Measurements from ENCODE around the gene WWOX. TPM values are rescaled to one million over a fixed set of nuclear protein-coding genes. Genes with fewer than 3 reads are reported as not detected.

WWOX gene
- total RNA-seq, 1 donor from 2014 or later = 8.9 TPM

DNA sequence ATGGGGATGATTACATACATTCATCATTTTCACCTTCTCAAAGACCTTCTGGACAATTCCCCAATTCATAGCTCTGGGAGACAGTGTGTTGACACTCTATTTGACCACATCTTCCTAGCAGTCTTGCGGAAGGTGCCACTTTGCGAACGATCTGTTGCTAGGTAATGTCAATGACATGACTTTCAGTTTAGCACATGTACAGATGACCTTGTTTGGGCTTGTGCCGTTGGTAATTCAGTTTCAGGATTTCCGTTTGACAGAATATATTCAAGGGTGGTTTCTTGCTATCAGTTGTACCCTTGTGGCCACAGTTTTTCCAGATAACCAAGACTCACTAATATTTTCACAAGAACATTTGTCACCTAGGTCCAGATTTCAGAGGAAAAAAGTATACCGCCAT is 478.2 kb downstream of the WWOX start:
- no peaks in the 10 kb centered on the region for H3K36me3 ChIP-seq
- no peaks in the 10 kb centered on the region for H3K4me1 ChIP-seq
- H3K4me3 ChIP-seq = no peak overlapping the region
- intact Hi-C loops (cut with micrococcal nuclease) = no loop called here
- DNase-seq = no peak
- H3K27ac ChIP-seq (replicated peaks) = no peak overlapping the region
- H3K27me3 ChIP-seq (ENCODE audit: low read depth) = no peaks in the 10 kb centered on the region
- peaks cover 7% of the 10 kb centered on the region for H3K9me3 ChIP-seq (replicated peaks)
- TF ChIP-seq, protein P1, sequence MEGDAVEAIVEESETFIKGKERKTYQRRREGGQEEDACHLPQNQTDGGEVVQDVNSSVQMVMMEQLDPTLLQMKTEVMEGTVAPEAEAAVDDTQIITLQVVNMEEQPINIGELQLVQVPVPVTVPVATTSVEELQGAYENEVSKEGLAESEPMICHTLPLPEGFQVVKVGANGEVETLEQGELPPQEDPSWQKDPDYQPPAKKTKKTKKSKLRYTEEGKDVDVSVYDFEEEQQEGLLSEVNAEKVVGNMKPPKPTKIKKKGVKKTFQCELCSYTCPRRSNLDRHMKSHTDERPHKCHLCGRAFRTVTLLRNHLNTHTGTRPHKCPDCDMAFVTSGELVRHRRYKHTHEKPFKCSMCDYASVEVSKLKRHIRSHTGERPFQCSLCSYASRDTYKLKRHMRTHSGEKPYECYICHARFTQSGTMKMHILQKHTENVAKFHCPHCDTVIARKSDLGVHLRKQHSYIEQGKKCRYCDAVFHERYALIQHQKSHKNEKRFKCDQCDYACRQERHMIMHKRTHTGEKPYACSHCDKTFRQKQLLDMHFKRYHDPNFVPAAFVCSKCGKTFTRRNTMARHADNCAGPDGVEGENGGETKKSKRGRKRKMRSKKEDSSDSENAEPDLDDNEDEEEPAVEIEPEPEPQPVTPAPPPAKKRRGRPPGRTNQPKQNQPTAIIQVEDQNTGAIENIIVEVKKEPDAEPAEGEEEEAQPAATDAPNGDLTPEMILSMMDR (IDR thresholded peaks at IDR 0.05; ENCODE audit: borderline replicate concordance) = no peak

DNA sequence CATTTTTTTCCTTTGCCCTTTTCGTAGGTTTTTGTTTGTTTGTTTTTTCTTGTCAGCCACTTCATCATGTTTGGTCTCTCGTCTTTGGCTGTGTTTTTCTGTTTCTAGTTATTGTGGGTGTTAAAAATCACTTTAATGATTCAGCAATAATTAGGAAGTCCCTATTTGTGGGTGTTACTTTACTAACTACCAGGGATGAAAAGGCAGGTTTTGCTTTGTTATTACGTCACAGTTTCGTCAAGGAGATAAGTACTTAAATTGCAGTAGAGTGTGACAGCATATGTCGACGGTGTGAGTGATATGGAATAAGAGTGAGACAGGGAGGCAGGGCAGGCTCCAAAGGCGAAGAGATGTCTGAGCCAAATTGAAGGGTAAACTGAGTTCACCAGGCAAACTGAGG is 479.6 kb downstream of the WWOX start:
- DNase-seq = no peak
- intact Hi-C loops (cut with micrococcal nuclease) = no loop called here
- H3K27ac ChIP-seq (replicated peaks) = no peak overlapping the region
- H3K4me1 ChIP-seq = no peaks in the 10 kb centered on the region
- H3K9me3 ChIP-seq (replicated peaks) = peaks cover under 1% of the 10 kb centered on the region
- no peaks in the 10 kb centered on the region for H3K27me3 ChIP-seq (ENCODE audit: low read depth)
- H3K4me3 ChIP-seq = no peak overlapping the region
- no peaks in the 10 kb centered on the region for H3K36me3 ChIP-seq
- TF ChIP-seq, protein P1 (IDR thresholded peaks at IDR 0.05; ENCODE audit: borderline replicate concordance) = no peak

DNA sequence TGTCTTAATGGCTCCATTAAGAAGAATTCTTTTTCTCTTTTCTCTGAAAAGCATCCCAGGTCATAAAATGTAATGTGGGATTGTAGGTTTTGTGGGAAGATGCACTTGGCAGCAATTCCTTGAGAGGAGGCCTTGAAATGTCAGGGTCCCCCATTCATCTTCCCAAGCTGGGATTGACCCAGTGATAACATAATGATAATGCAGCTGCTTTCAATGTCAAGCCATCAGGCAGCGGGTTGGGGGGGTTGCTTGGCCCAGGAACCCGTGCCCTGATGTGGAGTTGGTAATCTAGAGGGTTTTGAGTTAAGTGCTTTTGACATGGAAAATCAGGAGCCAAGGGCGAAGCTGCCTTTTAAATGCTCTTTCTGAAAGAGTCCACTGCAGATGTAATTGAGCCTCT is 484.0 kb downstream of the WWOX start:
- TF ChIP-seq, protein P1 (IDR thresholded peaks at IDR 0.05; ENCODE audit: borderline replicate concordance) = no peak
- intact Hi-C loops (cut with micrococcal nuclease) = no loop called here
- H3K9me3 ChIP-seq (replicated peaks) = no peaks in the 10 kb centered on the region

DNA sequence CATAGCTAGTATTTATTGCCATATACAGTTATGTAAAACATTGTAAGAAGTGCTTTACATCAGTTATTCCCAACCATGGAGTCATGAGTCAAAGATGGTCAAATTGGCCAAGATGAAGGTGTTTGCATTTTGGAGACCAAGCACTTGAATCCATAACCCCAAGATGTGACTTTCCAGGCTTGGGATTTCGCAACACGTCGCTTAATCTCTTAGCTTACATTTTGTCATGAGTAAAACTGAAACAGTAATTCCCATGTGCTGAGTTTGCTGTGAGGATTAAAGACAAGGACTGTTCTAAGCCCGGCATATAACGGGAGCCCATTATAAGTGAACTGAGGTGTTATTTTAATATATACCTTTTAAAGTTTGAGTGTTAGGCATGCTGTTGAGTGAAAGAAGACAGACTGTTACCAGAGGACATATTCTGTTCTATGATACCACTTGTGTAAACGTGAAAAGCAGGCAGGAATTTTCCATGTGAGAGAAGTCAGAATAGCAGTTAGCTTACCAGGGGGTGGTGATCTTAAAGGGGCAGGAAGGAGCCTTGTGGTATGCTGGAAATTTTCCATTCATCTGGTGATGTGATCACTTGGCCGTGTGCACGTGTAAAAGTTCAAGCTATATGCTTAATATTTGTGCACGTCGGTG is 484.9 kb downstream of the WWOX start:
- no peaks in the 10 kb centered on the region for H3K9me3 ChIP-seq (replicated peaks)
- H3K4me1 ChIP-seq = peaks cover 6% of the 10 kb centered on the region
- no peaks in the 10 kb centered on the region for H3K36me3 ChIP-seq
- TF ChIP-seq, protein P1 (IDR thresholded peaks at IDR 0.05; ENCODE audit: borderline replicate concordance) = no peak
- intact Hi-C loops (cut with micrococcal nuclease) = no loop called here
- H3K27ac ChIP-seq (replicated peaks) = no peak overlapping the region
- H3K4me3 ChIP-seq = no peak overlapping the region
- DNase-seq = no peak
- no peaks in the 10 kb centered on the region for H3K27me3 ChIP-seq (ENCODE audit: low read depth)

More for the DNA sequence above, 484.0 kb downstream of the WWOX start:
- H3K36me3 ChIP-seq = no peaks in the 10 kb centered on the region
- H3K27me3 ChIP-seq (ENCODE audit: low read depth) = no peaks in the 10 kb centered on the region
- peaks cover 6% of the 10 kb centered on the region for H3K4me1 ChIP-seq
- no peak overlapping the region for H3K27ac ChIP-seq (replicated peaks)
- no peak for DNase-seq
- H3K4me3 ChIP-seq = no peak overlapping the region

DNA sequence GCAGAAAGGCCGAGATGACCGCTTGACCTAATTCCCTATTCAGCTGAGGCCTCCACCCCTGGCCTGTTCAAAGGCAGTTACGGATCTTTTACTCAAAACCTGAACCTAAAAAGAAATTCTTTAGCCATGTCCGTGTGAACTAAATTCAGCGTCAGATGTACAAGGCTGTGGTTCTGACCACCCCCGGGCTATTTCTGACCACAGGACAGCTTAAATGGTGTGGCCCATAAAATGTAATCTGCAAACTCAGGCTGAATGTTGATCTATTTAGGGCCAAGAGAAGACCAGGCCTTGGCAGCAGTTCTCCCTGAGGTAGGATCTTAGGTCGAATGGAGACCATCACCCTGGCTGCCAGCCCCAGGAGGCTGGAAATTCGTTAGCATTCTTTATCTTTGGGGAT is 485.5 kb downstream of the WWOX start:
- H3K4me1 ChIP-seq = peaks cover 6% of the 10 kb centered on the region
- no peak overlapping the region for H3K27ac ChIP-seq (replicated peaks)
- no peaks in the 10 kb centered on the region for H3K36me3 ChIP-seq
- intact Hi-C loops (cut with micrococcal nuclease) = no loop called here
- no peak overlapping the region for H3K4me3 ChIP-seq
- no peaks in the 10 kb centered on the region for H3K9me3 ChIP-seq (replicated peaks)
- no peaks in the 10 kb centered on the region for H3K27me3 ChIP-seq (ENCODE audit: low read depth)
- TF ChIP-seq, protein P1 (IDR thresholded peaks at IDR 0.05; ENCODE audit: borderline replicate concordance) = no peak
- DNase-seq = no peak

Data from left ventricle myocardium inferior (tissue), 1 donor.